Renal cortex interstitium (tissue), 11 donors: ENCODE measurements around the gene EFNA5. TPM values are rescaled to one million over a fixed set of nuclear protein-coding genes. Genes with fewer than 3 reads are reported as not detected.

Experiments used
- DNase-seq, 11 donors: peaks; one replicate each; pipeline ENCODE4 v3.0.0-alpha.2; 2013; ENCODE audit warnings: low read depth in 9 of 11, low spot score in 4 of 11; ENCODE audit errors: extremely low read depth in 1 of 11
- polyA plus RNA-seq, 3 donors: library from polyadenylated mRNA; unstranded; fragments of 120-200 nt; gene quantifications; one replicate each; pipeline ENCODE4 v1.2.1, GENCODE V29; 2013; ENCODE audit not compliant: insufficient read length in 3 of 3

EFNA5 gene
- polyA plus RNA-seq, 3 donors: 23.8 to 30.3 (median 28.2) TPM

DNA sequence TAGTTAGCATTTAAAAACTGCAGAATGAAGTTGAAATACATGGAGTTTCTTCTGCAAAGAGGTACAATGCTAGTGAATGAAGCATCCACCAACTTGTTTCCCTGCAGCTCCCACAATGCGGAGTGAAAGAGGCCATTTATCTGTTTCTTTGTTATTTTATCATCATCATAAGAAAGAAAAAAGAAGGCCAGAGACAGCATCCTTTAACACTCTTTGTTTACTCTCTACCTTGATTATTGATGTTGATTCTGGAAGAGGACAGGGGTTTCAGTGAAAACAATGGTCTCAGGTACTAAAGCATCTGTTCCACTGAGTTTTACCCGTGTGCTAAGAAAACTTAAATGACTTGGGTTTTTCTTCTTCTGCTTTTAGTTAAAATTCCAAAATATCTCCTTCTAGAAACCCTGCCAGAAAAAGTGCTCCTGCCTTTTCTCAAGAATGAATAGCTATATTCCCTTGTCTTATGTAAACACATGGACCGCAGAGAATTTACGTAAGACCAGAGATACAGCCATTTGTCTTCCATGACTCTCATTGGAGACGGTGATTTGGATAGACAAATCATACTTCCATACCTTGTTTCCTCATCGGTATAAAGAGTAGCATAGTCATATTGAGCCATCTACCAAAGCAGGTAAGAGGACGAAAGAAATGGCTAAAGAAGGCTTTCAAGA lies 81.1 kb downstream of the EFNA5 start:
- DNase-seq: no peak

DNA sequence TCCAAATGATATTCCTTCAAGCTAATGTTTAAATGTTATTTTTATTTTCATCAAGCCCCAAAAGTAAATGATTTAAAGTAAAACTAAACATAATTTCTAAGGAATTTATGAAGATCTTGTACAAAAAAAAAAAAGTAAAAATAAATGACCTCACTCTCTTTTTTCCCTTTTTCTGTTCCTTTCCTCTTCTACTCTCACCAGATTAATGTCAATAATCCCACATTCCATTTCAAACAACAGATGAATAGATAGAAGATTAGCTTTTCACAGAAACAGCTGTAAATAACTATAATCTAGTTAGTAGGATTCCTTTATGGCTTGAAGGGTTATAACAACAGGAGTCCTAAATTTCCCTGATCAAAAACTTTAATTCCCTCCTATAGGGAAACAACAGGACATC lies 88.1 kb downstream of the EFNA5 start:
- DNase-seq: no peak

DNA sequence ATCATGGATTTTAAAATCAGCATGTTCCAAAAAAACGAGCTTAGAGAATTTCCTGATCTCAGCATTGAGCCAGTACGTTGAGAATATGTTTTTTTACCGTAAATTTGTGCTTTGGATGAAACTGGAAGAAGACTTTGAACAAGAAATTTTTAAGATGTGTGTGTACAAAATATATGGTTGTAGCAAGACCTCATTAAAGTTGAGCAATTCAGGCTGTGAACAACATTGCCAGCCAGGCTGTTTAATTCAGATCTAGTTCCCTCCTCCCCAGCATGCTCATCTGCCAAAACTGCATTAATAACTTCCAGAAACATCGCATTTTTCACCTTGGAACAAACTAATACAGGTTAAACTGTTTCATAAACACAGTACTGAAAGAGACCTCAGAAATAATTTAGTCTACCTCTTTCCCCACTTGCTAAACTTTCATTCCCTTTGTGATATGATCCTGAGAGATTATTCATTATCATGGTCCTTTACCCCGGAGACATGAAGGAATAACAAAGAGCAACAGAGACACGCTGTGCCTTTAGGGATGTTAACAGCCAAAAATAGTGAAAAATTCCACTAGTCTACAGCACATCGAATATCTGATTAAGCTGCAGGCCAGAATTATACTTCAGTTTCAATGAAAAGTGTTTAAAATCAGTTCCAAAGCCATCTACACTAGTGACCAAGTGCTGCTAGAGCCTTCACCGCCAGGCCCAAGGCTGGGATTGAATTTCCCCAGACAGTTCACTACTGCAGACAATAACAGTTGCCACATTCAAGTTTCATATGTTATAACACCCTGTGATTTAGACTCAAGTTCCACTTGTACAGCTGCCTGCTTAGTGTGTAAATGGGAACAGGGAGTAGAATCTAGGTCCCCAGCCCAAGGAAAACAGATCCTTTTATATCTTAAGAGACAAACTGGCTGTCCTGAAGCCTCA lies 89.6 kb downstream of the EFNA5 start:
- peak in 2 of 11 donors; percentile 39 to 47 for DNase-seq

DNA sequence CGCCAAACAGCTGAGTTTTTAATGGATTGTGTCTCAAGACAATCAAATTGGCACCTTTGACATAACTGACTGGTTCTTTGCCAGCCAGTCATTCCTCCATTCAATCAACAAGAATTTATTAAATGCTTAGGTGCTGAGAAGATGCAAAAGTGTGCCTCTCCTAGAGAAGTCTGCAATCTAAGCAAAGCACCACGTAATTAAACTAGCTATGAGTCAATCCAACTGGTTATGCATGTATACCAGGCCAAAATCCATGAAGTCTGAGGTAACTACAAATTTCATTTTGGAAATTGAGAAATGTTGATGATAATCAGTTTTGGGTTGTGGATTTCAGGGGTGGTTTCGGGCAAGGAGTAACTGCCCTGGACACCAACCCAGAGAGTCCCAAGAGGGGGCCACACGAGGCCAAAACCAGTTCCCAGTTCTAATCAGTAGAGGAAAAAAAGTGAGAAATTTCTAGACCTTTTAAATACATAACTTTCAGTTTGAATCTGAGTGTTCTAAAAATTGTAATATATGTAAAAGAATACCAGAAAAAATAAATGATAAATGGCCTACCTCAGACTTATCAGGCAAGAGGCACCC lies 92.6 kb downstream of the EFNA5 start:
- DNase-seq: no peak

DNA sequence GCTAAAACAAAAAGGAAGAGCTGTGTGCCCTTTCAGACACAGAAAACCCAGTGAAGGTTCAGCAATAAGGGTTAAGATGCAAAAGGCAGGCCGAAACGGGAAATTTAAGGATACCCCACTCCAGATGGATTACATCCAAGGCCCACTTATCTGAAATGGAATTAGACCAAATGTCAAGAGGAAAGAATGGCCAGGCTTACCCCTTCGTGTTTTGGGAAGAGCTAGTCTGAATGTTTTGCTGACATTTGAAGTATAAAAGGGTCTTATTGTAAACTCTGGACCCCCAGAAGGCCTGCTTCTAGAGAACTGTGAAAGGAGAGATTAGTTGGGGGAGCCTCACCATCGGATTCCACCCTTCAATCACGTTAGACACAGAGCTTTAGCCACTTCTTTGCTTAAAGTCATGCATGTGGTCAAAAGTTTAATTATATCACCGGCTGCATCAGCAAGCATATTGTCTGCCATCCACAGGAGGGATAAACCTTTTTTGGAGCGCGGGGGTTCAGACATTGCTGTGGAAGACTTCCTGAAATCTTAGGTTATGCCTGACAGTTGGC lies 93.3 kb downstream of the EFNA5 start:
- DNase-seq: no peak

DNA sequence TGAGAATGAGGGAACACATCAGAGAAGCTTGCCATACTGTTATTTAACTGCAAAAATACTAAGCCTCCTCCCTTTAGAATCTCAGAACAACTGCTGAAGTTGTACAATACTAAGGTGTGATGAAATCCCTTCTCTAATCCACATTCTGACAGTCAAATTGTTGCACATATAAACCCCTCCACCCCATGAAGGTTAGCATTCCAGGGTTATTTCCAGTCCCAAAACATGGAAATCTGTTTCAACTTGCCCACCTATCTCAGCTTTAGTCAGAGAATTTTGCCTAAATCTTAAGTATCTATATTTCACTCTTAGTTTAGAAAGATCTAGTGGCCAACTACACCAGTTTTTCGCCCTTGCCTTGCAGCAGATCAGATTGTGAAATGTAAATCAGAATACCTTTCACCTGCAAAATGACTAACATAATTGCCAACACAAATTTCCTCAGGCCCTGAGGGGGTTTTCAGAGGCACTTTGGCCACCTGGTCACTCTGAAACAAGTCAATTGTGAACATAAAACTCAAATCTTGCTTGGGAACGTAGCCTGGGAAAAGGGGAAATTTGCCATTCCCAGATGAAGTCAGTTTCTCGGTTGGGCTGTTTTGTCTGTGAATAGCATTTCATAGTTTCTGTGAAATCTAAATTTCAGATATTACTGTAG lies 93.9 kb downstream of the EFNA5 start:
- no peak for DNase-seq

DNA sequence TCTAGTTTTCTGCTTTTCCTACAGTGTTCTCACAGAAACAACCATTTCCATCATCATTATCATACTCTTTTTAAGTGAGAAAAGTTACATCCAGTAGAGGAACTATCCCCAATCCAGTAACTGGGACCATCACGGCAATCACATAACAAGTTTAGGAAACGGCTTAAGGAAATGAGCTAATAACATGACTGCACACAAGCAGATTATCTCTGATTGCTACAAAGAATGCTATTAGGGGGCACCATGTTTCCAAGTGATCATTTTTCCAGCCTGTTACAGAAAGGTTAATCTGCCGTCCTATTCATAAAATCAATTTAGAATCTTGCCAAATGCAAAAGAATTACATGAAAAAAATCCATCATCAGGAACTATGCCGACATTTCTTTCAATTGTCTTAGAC lies 94.6 kb downstream of the EFNA5 start:
- DNase-seq: no peak

DNA sequence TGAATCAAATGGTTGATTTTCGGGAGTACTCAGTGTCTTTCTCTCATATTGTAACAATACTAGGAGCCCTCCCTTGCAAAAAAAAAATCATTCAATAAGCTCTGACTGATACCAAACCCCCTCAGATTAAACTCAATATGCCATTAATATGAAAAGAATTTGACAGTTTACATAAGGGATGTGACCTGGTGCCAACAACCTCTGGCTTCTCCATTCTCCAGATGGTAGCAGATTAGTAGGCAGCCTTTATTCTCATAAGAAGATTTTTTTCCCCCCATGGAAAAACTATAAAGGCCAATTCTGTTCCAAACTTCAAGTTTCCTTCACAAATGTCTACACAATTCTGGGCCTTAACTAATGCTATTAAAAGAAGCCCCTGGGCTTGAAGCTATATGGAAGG lies 96.5 kb downstream of the EFNA5 start:
- DNase-seq: no peak

DNA sequence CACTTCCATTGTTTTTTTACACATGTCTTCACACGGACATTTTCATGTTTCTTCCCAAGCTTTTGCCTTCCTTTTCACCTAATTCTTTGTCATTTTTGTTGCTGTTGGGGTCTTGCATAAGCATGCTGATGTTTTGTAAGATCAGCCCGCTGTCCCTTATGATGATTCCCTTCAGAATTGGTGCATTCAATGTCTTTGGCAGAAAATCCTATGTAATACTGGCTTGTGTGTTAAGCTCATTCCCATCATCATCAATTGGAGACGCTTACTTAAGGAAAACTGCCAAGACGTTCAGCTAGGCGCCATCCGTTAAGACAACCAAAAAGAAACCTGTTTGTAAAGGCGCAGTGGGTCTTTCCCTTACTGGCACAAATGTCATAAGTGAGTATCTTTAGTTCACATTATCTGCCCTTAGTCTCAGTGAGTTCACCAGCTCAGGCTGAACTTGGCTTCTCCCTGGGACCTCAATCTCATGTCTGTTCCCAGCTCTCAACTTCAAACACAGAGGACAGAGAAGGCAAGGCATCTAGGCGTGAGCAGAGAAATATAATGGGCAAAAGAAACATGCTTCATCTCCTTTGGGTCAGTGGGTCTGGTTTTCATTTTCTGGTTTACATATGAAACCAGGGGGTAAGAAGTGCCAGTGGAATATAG lies 97.9 kb downstream of the EFNA5 start:
- no peak for DNase-seq

DNA sequence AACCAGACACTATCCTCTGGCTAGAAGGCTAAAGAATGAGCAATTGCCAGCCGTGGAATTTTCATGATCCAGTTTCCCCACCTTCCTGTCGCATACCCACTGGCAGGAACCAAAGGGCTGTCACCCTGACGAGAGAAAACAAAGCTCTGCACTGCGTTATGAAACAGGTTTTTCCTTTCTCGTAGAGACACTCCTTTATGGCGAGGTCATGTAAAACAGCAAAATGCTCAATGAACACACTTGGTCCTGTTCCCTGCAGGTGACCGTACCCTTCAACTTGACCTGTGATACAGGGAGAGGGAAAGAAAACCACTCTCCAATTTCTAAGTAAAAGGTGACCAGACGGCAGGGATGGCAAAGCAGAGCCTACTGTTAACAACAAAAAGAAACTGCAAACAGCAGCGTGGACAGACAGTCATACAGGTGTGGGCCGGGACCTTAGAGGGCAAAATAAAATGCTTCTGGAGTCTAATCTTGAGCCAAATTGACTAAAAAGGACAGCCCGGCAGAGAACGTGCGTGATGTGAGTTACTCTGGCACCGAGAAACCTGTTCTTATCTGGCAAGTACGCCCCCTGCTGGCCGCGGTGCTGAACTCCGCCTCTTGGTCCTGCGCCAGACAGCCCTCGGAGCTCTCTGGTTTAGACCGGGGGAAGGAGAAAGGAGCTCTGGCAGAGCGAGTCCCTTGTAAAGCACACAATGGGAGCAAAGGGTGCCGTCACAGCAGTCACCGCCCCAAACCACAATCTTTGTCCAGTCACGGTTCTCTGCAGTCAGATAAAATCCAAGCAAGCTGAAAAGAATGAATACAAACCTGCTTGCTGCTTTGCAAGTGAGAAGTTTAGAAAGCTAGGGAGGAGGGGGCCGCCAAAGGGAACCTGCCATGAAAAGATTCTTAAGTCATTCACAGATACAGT lies 98.9 kb downstream of the EFNA5 start:
- DNase-seq: peak; percentile 79 to 94 (median 88)

DNA sequence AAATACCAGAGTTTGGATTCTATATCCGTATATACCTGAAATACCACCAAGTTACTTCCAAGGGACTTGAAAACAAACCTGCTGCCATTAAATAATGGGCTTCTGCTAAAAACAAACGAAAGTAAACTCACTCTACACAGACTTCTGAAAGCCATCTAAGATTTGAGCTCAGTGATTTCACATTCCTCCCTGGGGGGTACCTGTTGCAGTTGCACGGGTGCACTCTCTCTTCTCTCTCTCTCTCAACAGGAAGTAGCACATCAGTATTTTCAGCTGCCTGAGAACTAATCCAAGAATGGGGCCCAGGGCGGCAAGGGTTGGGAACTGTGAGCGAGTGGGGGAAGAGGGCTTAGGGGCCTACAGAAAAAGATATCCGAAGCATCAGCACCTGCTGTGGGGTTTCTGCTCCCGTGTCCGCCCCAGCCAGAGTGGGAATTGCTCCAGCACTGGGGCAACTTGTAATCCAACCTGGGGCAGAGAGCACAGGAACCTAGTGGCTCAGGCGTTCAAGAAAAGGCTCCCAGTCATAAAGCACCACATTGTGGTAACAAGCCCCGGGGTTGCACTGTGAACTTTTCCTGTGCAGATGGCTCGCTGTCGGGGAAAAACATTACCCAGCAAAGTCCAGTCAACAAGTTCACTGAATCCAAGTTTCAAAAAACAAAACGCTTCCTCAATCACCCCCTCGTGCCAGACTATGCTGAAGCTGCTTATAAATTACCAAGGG lies 99.8 kb downstream of the EFNA5 start:
- no peak for DNase-seq

DNA sequence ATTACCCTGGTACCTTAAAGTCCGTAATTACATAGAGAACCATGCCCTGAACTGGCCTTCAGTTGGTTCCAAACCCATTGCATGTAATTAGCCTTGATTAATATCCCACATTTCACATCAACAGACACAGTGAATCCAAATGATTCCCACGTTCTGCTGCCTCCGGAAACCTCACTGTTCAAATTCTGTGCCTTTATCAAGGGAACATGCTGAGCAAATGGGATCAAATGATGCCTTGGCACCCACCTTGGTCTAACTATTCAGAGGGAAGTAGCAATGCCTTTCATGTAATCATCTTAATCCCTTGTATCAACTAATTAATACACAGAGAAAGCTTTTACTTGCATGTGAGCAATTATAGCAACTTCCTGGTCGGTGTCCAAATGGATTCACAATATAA lies 100.6 kb downstream of the EFNA5 start:
- DNase-seq: no peak

DNA sequence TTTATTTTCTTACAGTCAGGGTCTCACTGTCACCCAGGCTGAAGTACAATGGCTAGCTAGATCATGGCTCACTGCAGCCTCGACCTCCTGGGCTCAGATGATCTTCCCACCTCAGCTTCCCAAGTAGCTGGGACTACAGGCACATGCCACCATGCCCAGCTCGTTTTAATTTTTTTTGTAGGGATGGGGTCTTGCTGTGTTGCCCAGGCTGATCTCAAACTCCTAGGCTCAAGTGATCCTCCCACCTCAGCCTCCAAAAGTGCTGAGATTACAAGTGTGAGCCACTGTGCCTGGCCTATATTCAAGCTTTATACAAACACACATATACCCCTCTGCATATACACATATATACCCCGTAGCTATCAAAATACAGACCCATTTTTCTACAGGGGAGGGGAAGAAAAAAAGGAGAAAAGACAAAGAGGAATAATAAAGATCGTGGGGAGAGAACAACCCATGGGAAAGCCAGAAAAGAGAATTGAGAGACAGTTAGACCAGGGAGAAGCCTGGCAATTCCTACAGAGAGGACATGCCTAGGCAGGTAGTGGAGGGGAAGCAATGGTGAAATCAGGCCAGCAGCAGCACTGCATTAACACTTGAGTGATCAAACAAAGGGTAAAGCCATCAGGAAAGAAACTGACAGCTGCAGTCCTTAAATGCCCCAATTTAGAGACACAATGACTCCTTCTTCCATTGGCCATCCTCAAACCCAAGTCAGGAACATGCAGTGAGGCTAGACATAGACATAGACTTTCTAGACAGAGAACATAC lies 102.7 kb downstream of the EFNA5 start:
- DNase-seq: no peak

DNA sequence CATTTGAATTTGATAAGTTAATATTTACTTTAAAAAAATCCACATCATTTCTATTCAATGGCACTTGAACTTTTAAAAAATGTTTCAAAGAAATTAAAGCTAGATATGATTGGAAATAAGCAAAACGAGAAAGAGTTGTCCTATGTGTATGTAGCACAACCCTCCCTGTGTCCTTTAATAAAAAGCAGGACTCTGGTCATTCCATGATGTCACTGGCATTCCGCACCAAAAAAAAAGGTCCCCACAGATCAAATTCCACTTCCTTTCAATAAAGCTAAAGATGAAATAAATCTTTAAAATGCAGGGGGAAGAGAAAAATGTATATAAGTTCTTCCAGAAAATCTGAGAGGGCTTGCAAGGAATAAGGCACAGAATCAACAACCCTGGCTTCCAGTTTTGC lies 103.8 kb downstream of the EFNA5 start:
- no peak for DNase-seq

DNA sequence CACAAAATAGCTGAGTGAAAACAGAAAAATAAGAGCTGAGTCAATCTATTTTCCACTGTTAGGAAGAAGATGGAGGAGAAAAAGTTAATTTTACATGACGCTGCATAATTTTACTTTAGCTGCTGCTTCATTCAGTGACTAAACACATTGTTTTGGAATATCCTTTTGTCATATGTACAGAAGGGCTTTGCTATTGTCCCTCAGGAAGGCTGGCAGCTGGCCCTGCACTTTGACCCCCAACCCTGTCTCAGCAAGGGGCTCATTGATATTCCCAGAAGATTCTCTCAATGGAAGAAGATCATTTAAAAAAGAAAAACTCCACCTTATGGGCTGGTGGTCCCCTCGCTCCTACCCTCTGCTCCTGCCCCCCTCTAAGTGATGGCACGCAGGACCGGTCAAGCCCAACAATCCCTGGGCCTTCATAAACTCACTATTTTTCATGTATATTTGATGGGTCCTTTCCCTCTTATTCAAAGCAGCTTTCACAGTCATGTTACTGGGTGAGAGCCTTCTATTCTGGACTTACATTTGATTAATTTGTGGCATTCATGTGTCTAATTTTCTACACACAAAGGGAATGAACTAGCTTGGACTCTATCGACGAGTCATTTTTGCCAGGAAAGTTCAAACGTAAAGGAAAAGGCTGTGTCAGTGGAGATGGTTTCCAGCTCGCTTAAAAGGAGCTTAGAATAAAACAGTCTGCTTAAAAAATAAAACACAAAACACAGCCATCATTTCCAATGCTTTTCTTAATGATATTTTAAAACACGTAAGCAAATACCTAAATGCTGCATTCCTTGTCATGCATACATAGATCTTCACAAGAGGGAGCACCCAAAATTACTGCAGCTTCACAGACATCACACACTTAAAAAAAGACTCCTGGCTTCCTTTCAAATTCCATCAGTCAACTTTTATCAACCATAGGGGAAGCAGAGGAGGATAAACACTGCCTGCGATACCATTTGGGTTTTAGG lies 104.7 kb downstream of the EFNA5 start:
- no peak for DNase-seq
